ENCODE measurements around the gene ADGRG4.

GRCh38 chrX:136450050-136450830, 149.5 kb downstream of the ADGRG4 start:
- no peak for TF ChIP-seq CTCF (IDR thresholded peaks at IDR 0.05)
- TF ChIP-seq POLR2A (IDR thresholded peaks at IDR 0.05): no peak
- no peak for TF ChIP-seq POLR2AphosphoS5 (IDR thresholded peaks at IDR 0.05)

Measured in suprapubic skin (tissue), 4 donors.